Upper lobe of left lung (tissue), 6 donors: Measurements from ENCODE around the gene NAV2. TPM values are rescaled to one million over a fixed set of nuclear protein-coding genes. Genes with fewer than 3 reads are reported as not detected.

Experiments
- ATAC-seq, 2 donors: fragments of 200-7000 bp; cut with Tn5 transposase; one replicate each; pipeline ENCODE4 v1.9.1; 2022; ENCODE audit warnings: mild to moderate bottlenecking in 2 of 2, moderate library complexity in 2 of 2; ENCODE audit not compliant: low FRiP score in 2 of 2
- DNase-seq, 2 donors: peaks; one replicate each; pipeline ENCODE4 v3.0.0-alpha.2; 2019 to 2020
- H3K27ac ChIP-seq, 4 donors: fragments of 200-600 bp; sonication (generic); one replicate each; pipeline ENCODE4 v1.5.1; 2016 to 2019
- H3K27me3 ChIP-seq, 4 donors: fragments of 200-600 bp; sonication (generic); one replicate each; pipeline ENCODE4 v1.5.1; 2017 to 2019
- H3K36me3 ChIP-seq, 4 donors: fragments of 200-600 bp; sonication (generic); one replicate each; pipeline ENCODE4 v1.5.1; 2016 to 2019
- H3K4me1 ChIP-seq, 4 donors: fragments of 200-600 bp; sonication (generic); one replicate each; pipeline ENCODE4 v1.5.1; 2018 to 2019
- H3K4me3 ChIP-seq, 4 donors: fragments of 200-600 bp; sonication (generic); one replicate each; pipeline ENCODE4 v1.5.1; 2017 to 2019; ENCODE audit warnings: mild to moderate bottlenecking in 2 of 4, moderate library complexity in 1 of 4
- H3K9me3 ChIP-seq, 4 donors: fragments of 200-600 bp; sonication (generic); one replicate each; pipeline ENCODE4 v1.5.1; 2018 to 2019
- CTCF ChIP-seq, 6 experiments: fragments of 450-650 bp in 4 of 6; fragments of 200-600 bp in 2 of 6; sonication (generic) in 2 of 6; IDR thresholded peaks; one replicate each; pipeline ENCODE4 v1.5.1; 2016 to 2019; ENCODE audit warnings: antibody characterized with exemption in 6 of 6
- EP300 ChIP-seq, 4 donors: sonication (generic); formaldehyde crosslinking; IDR thresholded peaks; one replicate each; pipeline ENCODE4 v1.5.1; 2017; ENCODE audit warnings: antibody characterized with exemption in 4 of 4, control low read depth in 2 of 4
- POLR2A ChIP-seq, 4 donors: fragments of 450-650 bp; IDR thresholded peaks; one replicate each; pipeline ENCODE4 v1.5.1; 2016 to 2017; ENCODE audit warnings: antibody characterized with exemption in 4 of 4, mild to moderate bottlenecking in 2 of 4
- POLR2AphosphoS5 ChIP-seq, 2 donors: sonication (generic); formaldehyde crosslinking; IDR thresholded peaks; one replicate each; pipeline ENCODE4 v1.5.1; 2017; ENCODE audit warnings: antibody characterized with exemption in 2 of 2
- WGBS, 2 donors: methylation state at CpG; one replicate each; pipeline ENCODE4 v1.1.5; 2017 to 2018; 5-methylcytosine and 5-hydroxymethylcytosine counted together
- total RNA-seq, 6 donors: library from RNA; depleted of rRNA in 4 of 6; stranded (reverse); fragments of >200 nt in 4 of 6; gene quantifications; one replicate each; pipeline versions ENCODE4 v1.1.0 to v1.2.1, GENCODE V29; 2016 to 2021
- donor health status: DM: no; HTN: no; CAD: no; lungs with moderate emphysema.
- donor health status: DM: no; HTN: yes; CAD: no; lungs with severe emphysema.

The NAV2 gene
- total RNA-seq, 6 donors from 2014 or later, result 40.5 to 61.4 (median 52.3) TPM

- no peak for DNase-seq
- Histone ChIP-seq H3K4me3 (no peak overlapping the region), H3K4me1 (peaks cover 0 to 12% (median 7%) of the 10 kb centered on the region in 4 donors), H3K27me3 (no peaks in the 10 kb centered on the region), H3K36me3 (no peaks in the 10 kb centered on the region), H3K27ac (peak overlapping the region in 1 of 4 donors; percentile 30), H3K9me3 (no peaks in the 10 kb centered on the region)
- ATAC-seq, result no peak
- no peak for TF ChIP-seq CTCF (IDR thresholded peaks at IDR 0.05)
- TF ChIP-seq POLR2AphosphoS5 (IDR thresholded peaks at IDR 0.05), result no peak
- TF ChIP-seq POLR2A (IDR thresholded peaks at IDR 0.05), result no peak
- TF ChIP-seq EP300 (IDR thresholded peaks at IDR 0.05), result no peak
- 67 to 71% methylated on average over 2 of the region's 2 CpGs for WGBS, 2 donors
Observed at GRCh38 chr11:19701421-19701820, 11.2 kb upstream of the NAV2 start.

GRCh38 chr11:19702620-19703019, 10.0 kb upstream of the NAV2 start:
- DNase-seq (no peak), ATAC-seq (no peak)
- Histone ChIP-seq H3K4me3 (no peak overlapping the region), H3K36me3 (no peaks in the 10 kb centered on the region), H3K27ac (no peak overlapping the region), H3K27me3 (no peaks in the 10 kb centered on the region), H3K4me1 (peaks cover 0 to 12% (median 7%) of the 10 kb centered on the region in 4 donors), H3K9me3 (no peaks in the 10 kb centered on the region)
- WGBS, 2 donors, result 94 to 98% methylated on average over 3 of the region's 3 CpGs
- no peak for TF ChIP-seq POLR2A (IDR thresholded peaks at IDR 0.05)
- TF ChIP-seq POLR2AphosphoS5 (IDR thresholded peaks at IDR 0.05), result no peak
- TF ChIP-seq CTCF (IDR thresholded peaks at IDR 0.05), result no peak
- no peak for TF ChIP-seq EP300 (IDR thresholded peaks at IDR 0.05)

- WGBS, 2 donors, result 77 to 79% methylated on average over 7 of the region's 7 CpGs
- peaks cover 0 to 12% (median 7%) of the 10 kb centered on the region in 4 donors for H3K4me1 ChIP-seq
- ATAC-seq, result no peak
- H3K27me3 ChIP-seq, result no peaks in the 10 kb centered on the region
- no peak for TF ChIP-seq EP300 (IDR thresholded peaks at IDR 0.05)
- no peak for TF ChIP-seq POLR2AphosphoS5 (IDR thresholded peaks at IDR 0.05)
- no peak for TF ChIP-seq CTCF (IDR thresholded peaks at IDR 0.05)
- no peak for TF ChIP-seq POLR2A (IDR thresholded peaks at IDR 0.05)
- H3K36me3 ChIP-seq, result no peaks in the 10 kb centered on the region
- H3K27ac ChIP-seq, result no peak overlapping the region
- DNase-seq, result peak in 1 of 2 donors; percentile 42
- no peaks in the 10 kb centered on the region for H3K9me3 ChIP-seq
- no peak overlapping the region for H3K4me3 ChIP-seq
Observed at GRCh38 chr11:19703211-19703610, 9.4 kb upstream of the NAV2 start.

- Histone ChIP-seq H3K9me3 (no peaks in the 10 kb centered on the region), H3K36me3 (no peaks in the 10 kb centered on the region), H3K4me3 (no peak overlapping the region), H3K27ac (no peak overlapping the region), H3K4me1 (peaks cover 0 to 12% (median 7%) of the 10 kb centered on the region in 4 donors), H3K27me3 (no peaks in the 10 kb centered on the region)
- no peak for TF ChIP-seq EP300 (IDR thresholded peaks at IDR 0.05)
- TF ChIP-seq POLR2A (IDR thresholded peaks at IDR 0.05), result no peak
- no peak for TF ChIP-seq POLR2AphosphoS5 (IDR thresholded peaks at IDR 0.05)
- TF ChIP-seq CTCF (IDR thresholded peaks at IDR 0.05), result no peak
- DNase-seq, result no peak
- ATAC-seq, result no peak
- 50 to 67% methylated on average over 1 of the region's 1 CpG for WGBS, 2 donors
Observed at GRCh38 chr11:19704213-19704612, 8.4 kb upstream of the NAV2 start.

- Histone ChIP-seq H3K27ac (no peak overlapping the region), H3K27me3 (no peaks in the 10 kb centered on the region), H3K9me3 (no peaks in the 10 kb centered on the region), H3K4me3 (no peak overlapping the region), H3K36me3 (no peaks in the 10 kb centered on the region), H3K4me1 (peaks cover 0 to 12% (median 7%) of the 10 kb centered on the region in 4 donors)
- TF ChIP-seq CTCF (IDR thresholded peaks at IDR 0.05), result no peak
- TF ChIP-seq POLR2A (IDR thresholded peaks at IDR 0.05), result no peak
- no peak for TF ChIP-seq EP300 (IDR thresholded peaks at IDR 0.05)
- no peak for TF ChIP-seq POLR2AphosphoS5 (IDR thresholded peaks at IDR 0.05)
- DNase-seq, result no peak
- 20 to 28% methylated on average over 1 of the region's 1 CpG for WGBS, 2 donors
- ATAC-seq, result no peak
Observed at GRCh38 chr11:19705936-19706335, 6.7 kb upstream of the NAV2 start.
